ENCODE measurements around the gene MRPL43.

DNA sequence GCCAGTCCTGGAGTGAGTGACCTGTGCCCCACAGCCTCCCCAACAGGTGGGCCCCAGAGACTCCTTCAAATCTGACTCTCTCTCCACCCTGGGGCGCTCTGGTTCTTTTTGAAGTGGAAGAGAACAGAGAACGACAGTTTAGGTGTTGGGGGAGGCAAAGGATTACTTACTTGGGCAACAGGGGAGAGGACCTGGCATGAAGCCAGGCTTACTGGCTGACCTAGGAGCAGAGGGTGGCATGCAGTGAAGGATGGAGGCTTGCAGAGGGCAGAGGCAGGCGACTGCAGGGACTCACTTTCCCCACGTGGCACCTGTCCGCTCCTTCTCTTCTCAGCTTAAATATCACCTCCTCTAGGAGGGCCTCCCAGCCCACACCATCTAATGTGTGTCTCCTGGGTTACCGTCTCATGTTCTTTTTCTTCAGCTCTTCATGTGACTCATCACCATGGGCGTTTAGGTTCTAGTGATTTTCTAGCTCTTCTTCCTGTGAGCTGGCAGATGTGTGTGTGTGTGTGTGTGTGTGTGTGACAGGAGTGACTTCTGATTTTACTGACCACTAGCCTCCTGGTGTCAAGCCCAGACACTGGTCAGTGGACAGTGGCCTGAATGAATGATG, 27.8 kb upstream of the MRPL43 start:
- TF ChIP-seq ZFX (IDR thresholded peaks at IDR 0.05; ENCODE audit: borderline replicate concordance) (no peak), CTCF (IDR thresholded peaks at IDR 0.05) (no peak)
